ENCODE measurements around the gene ENOX1.

- TF ChIP-seq, protein P1, sequence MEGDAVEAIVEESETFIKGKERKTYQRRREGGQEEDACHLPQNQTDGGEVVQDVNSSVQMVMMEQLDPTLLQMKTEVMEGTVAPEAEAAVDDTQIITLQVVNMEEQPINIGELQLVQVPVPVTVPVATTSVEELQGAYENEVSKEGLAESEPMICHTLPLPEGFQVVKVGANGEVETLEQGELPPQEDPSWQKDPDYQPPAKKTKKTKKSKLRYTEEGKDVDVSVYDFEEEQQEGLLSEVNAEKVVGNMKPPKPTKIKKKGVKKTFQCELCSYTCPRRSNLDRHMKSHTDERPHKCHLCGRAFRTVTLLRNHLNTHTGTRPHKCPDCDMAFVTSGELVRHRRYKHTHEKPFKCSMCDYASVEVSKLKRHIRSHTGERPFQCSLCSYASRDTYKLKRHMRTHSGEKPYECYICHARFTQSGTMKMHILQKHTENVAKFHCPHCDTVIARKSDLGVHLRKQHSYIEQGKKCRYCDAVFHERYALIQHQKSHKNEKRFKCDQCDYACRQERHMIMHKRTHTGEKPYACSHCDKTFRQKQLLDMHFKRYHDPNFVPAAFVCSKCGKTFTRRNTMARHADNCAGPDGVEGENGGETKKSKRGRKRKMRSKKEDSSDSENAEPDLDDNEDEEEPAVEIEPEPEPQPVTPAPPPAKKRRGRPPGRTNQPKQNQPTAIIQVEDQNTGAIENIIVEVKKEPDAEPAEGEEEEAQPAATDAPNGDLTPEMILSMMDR (optimal IDR thresholded peaks at IDR 0.05 in 1 of 3, IDR thresholded peaks at IDR 0.05 in 1 of 3, conservative IDR thresholded peaks at IDR 0.05 in 1 of 3; ENCODE audit: extremely low read depth in 1 of 3, insufficient read depth in 2 of 3, low read length in 3 of 3), result no peak
- no peak for TF ChIP-seq EZH2 (IDR thresholded peaks at IDR 0.05; ENCODE audit: low read length)
These were observed 491.5 kb downstream of the ENOX1 start for GRCh38 chr13:43295321-43295720.

Data from keratinocyte (primary cell).